HUES64 (cell line): ENCODE results near the gene LHPP.

Source experiments
- H3K27ac ChIP-seq: 2 replicates; pipeline ENCODE4 v1.7.0; 2013; ENCODE audit warnings: low read depth, low read length, inconsistent platforms
- H3K27me3 ChIP-seq: 2 replicates; pipeline ENCODE4 v1.6.1; 2013; ENCODE audit warnings: mild to moderate bottlenecking, low read length; ENCODE audit not compliant: insufficient read depth
- H3K36me3 ChIP-seq: 2 replicates; pipeline ENCODE4 v1.6.1; 2013; ENCODE audit warnings: mild to moderate bottlenecking, low read length; ENCODE audit not compliant: insufficient read depth
- H3K4me1 ChIP-seq: 2 replicates; pipeline ENCODE4 v1.6.1; 2013; ENCODE audit warnings: mild to moderate bottlenecking, low read length, moderate library complexity; ENCODE audit not compliant: insufficient read depth
- H3K4me3 ChIP-seq: 2 replicates; pipeline ENCODE4 v1.5.1; 2013; ENCODE audit warnings: mild to moderate bottlenecking, low read length, moderate library complexity
- H3K9ac ChIP-seq: 2 replicates; pipeline ENCODE4 v1.6.1; 2013; ENCODE audit warnings: mild to moderate bottlenecking, low read depth, low read length
- H3K9me3 ChIP-seq: 2 replicates; pipeline ENCODE4 v1.6.1; 2013; ENCODE audit warnings: low read depth, low read length; ENCODE audit not compliant: insufficient read depth
- WGBS: fragments of 150-250, 120-280 bp; methylation state at CpG from one replicate; pipeline ENCODE4 v1.1.7; 2013; ENCODE audit warnings: missing lambda C conversion rate; 5-methylcytosine and 5-hydroxymethylcytosine counted together

Gene LHPP

GRCh38 chr10:124654686-124655085, 193.1 kb downstream of the LHPP start:
- H3K27ac ChIP-seq = no peak overlapping the region
- no peak overlapping the region for H3K4me3 ChIP-seq
- no peaks in the 10 kb centered on the region for H3K36me3 ChIP-seq
- no peaks in the 10 kb centered on the region for H3K9me3 ChIP-seq
- no peaks in the 10 kb centered on the region for H3K27me3 ChIP-seq
- 93% methylated on average over 7 of the region's 7 CpGs for WGBS
- H3K9ac ChIP-seq = no peak overlapping the region
- H3K4me1 ChIP-seq = peaks cover 10% of the 10 kb centered on the region

DNA sequence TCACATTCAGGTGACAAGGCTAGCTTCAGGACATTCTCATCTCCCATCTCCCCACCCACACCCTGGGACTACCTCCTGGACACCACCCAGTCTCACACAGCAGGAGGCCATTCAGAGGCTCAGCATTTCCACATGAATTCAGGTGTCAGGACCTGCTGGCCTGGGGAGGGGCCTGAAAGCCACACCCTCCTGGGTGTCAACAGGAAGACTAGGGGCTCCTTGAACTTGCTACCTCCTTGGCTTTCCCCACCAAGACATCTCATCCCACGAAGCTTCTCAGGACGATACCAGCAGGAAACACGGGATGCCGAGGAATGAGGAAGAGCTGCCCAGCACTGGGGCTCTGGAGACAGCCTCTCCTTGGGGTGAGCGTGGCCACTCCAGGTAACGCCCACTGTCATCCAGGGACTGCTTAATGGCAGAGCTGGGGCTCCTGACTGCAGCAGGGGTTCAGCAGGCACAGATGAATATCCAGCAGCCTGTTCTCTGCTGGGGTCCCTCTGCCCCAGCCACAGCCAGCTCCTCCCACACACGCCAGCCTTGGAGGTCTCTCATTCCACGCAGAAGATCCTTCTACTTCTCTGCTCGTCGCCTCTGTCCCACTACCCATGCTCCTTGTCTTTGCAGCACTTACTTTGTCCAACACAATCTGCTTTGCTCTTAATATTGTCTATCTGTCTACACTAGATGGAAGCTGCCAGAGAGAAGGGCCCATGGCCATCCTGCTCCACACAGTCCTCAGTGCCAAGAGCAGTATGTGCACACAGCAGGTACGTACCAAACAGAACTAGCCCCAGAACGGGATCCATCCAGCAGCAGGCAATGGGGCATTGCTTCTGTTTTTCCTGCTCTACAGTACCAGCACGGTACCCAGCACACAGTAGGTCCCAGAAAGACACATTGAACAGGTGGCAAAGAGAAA, 193.8 kb downstream of the LHPP start:
- Histone ChIP-seq H3K9me3 (no peaks in the 10 kb centered on the region), H3K36me3 (no peaks in the 10 kb centered on the region), H3K4me3 (no peak overlapping the region), H3K27me3 (no peaks in the 10 kb centered on the region), H3K9ac (no peak overlapping the region), H3K4me1 (peaks cover 10% of the 10 kb centered on the region), H3K27ac (no peak overlapping the region)
- 94% methylated on average over 13 of the region's 13 CpGs for WGBS

GRCh38 chr10:124656113-124656490, 194.5 kb downstream of the LHPP start:
- Histone ChIP-seq H3K27ac (no peak overlapping the region), H3K4me1 (peaks cover 4% of the 10 kb centered on the region), H3K9ac (no peak overlapping the region), H3K36me3 (no peaks in the 10 kb centered on the region), H3K4me3 (no peak overlapping the region), H3K9me3 (no peaks in the 10 kb centered on the region), H3K27me3 (no peaks in the 10 kb centered on the region)
- WGBS = 94% methylated on average over 7 of the region's 7 CpGs

DNA sequence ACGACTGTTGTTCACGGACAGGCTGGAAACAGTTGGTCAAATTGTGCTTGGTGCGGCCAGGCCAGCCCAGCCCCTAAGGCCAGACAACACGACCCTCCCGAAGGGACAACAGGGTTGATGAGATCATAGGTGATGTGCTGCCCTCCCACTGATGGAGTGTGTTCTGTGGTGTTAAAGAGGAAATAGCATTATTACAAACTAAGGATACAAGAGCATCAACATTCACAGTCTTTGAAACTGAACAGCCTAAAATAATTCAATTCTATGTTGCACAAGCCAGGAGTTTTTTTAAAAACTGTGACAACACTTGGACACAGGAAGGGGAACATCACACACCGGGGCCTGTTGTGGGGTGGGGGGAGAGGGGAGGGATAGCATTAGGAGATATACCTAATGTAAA, 194.9 kb downstream of the LHPP start:
- 95% methylated on average over 6 of the region's 6 CpGs for WGBS
- Histone ChIP-seq H3K27me3 (no peaks in the 10 kb centered on the region), H3K4me3 (no peak overlapping the region), H3K36me3 (no peaks in the 10 kb centered on the region), H3K9me3 (no peaks in the 10 kb centered on the region), H3K4me1 (no peaks in the 10 kb centered on the region), H3K9ac (no peak overlapping the region), H3K27ac (no peak overlapping the region)

DNA sequence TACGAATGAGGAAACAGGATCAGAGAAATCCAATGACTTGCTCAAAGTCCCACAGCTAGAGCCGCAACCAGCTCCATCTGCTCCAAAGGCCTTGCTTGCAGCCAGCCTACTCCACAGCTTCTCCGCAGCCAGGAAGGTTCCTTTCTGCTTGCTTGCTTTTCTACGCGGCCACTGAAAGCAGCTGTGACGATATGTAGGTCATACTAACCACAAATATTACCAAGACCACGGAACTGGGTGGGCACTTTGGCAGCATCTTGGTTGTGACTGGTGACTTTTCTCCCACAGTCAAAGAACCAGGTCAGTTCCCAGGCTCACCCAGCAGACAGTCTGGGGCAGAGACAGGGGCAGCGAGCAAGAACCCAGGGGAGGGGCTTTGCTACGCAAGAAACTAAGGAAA, 196.2 kb downstream of the LHPP start:
- Histone ChIP-seq H3K36me3 (no peaks in the 10 kb centered on the region), H3K27me3 (no peaks in the 10 kb centered on the region), H3K27ac (no peak overlapping the region), H3K4me3 (no peak overlapping the region), H3K9ac (no peak overlapping the region), H3K4me1 (no peaks in the 10 kb centered on the region), H3K9me3 (no peaks in the 10 kb centered on the region)
- WGBS = 88% methylated on average over 9 of the region's 9 CpGs

DNA sequence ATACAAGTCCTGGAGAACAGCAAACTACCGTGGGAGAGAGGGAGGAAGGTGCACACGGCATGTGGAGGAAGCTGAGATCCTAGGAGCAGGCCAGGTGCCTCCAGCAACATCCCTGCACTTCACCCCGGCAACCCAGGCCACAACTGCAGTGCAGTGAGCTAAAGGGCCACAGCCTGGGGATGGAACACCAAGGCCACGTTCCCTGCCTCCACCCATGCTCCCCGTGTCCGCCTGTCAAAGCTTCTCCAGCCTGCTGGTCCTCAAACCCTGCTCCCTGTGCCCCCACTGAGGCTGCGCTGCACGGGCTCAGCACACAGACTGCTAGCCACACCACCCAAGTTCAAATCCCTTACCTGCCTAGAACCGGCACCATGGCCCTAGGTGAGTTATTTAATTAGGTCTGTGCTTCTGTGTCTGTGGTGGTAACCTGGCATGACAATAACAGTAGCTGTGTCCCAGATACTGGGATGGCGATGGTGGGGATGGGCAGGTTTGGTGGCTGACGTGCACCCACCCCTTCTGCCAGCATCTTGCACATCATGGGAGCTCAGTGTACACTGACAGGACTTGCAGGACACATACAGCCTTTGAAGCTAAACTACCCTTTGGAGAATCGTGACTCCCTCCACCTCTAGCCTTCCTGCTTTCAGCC, 197.1 kb downstream of the LHPP start:
- Histone ChIP-seq H3K27me3 (no peaks in the 10 kb centered on the region), H3K9me3 (no peaks in the 10 kb centered on the region), H3K9ac (no peak overlapping the region), H3K4me3 (no peak overlapping the region), H3K36me3 (no peaks in the 10 kb centered on the region; the same call in 1 of the 2 replicates), H3K27ac (no peak overlapping the region), H3K4me1 (no peaks in the 10 kb centered on the region)
- 92% methylated on average over 12 of the region's 12 CpGs for WGBS

GRCh38 chr10:124659380-124659779, 197.8 kb downstream of the LHPP start:
- 95% methylated on average over 2 of the region's 2 CpGs for WGBS
- no peaks in the 10 kb centered on the region; the same call in 1 of the 2 replicates for H3K36me3 ChIP-seq
- no peak overlapping the region for H3K27ac ChIP-seq
- H3K9ac ChIP-seq = no peak overlapping the region
- H3K4me1 ChIP-seq = no peaks in the 10 kb centered on the region
- no peaks in the 10 kb centered on the region for H3K9me3 ChIP-seq
- H3K27me3 ChIP-seq = no peaks in the 10 kb centered on the region
- H3K4me3 ChIP-seq = no peak overlapping the region

DNA sequence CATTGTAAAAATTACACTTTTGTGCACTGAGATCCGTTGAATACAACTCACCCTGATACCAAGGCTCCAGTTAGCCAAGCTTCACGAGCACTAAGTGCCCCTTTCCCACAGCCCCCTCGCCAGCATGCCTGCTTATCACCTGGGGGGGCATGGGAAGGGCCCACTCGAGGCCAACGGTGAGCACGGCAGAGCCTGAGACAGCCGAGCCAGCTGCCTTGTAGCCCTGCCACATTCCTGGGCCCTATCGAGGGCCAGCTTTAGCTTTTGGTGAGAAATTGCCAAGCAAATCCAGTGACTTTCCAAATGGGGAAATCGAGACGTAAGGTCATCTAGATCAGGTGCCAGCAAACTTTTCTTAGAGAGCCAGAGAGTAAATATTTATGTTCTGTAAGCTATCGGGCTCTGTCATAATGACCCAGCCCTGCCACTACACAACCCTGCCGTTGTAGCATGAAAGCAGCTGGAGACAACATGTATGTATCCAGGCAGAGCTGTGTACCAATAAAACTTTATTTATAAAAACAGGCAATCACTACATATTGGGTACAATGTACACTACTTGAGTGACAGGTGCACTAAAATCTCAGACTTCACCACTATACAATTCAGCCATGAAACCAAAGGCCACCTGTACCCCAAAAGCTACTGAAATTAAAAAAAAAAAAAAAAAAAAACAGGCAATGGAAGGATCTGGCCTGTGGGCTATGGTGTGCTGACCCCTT, 198.9 kb downstream of the LHPP start:
- Histone ChIP-seq H3K4me1 (no peaks in the 10 kb centered on the region), H3K9me3 (no peaks in the 10 kb centered on the region), H3K27me3 (no peaks in the 10 kb centered on the region), H3K36me3 (no peaks in the 10 kb centered on the region; the same call in 1 of the 2 replicates), H3K4me3 (no peak overlapping the region), H3K27ac (no peak overlapping the region), H3K9ac (no peak overlapping the region)
- WGBS = 94% methylated on average over 12 of the region's 12 CpGs

GRCh38 chr10:124661660-124662180, 200.1 kb downstream of the LHPP start:
- whole genome bisulfite sequencing = 92% methylated on average over 9 of the region's 9 CpGs

DNA sequence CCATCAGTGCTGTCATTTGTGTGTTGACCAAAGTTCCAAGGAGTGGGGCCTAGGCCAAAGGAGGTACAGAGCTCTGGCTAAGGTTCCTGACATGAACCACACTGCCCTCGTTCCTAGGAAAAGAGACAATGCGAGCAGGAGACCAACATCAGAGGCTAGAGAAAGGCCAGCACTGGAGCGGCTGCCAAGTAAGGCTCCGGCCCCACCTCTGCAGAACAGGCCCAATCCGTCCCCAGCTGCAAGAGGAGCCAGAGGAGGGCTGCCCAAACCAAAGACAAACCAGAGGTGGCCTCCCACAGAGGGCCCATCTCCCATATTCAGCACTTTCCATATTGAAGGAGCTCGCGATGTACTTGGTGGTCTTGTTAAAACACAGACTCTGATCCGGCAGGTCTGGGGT, 201.6 kb downstream of the LHPP start:
- no peak overlapping the region for H3K27ac ChIP-seq
- H3K4me1 ChIP-seq = no peaks in the 10 kb centered on the region
- H3K27me3 ChIP-seq = no peaks in the 10 kb centered on the region
- no peak overlapping the region for H3K9ac ChIP-seq
- no peaks in the 10 kb centered on the region; the same call in 1 of the 2 replicates for H3K36me3 ChIP-seq
- no peaks in the 10 kb centered on the region for H3K9me3 ChIP-seq
- H3K4me3 ChIP-seq = no peak overlapping the region
- 94% methylated on average over 8 of the region's 8 CpGs for WGBS

More at GRCh38 chr10:124661660-124662180, 200.1 kb downstream of the LHPP start:
- Histone ChIP-seq H3K9me3 (no peaks in the 10 kb centered on the region), H3K27ac (no peak overlapping the region), H3K27me3 (no peaks in the 10 kb centered on the region), H3K4me3 (no peak overlapping the region), H3K9ac (no peak overlapping the region), H3K36me3 (no peaks in the 10 kb centered on the region; the same call in 1 of the 2 replicates), H3K4me1 (no peaks in the 10 kb centered on the region)
